NCI-H2171 (cell line): ENCODE data around the gene KIRREL3.

Experiments
- DNase-seq: peaks from one replicate; lab custom pipeline; 2025; lab: John Stamatoyannopoulos, UW

Gene KIRREL3

DNA sequence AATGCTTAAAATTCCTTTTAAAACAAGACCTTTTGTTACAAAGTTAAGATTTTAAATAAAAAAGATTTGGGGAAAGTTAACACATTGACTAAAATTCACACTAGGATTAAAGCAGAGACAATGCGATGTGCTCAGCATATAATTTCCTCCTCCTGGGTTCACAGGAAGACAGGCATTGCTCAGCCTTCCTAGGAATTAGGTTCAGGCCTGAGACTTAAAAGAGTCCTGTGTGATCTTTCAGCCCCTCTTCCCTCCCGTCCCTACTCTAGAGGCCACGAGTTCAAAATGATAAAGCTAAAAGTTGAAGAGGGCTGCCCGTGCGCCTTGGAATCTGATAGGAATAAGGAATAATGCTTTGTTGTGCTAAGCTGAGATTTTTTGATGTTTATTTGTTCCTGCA lies 218.6 kb downstream of the KIRREL3 start:
- no peak for DNase-seq

DNA sequence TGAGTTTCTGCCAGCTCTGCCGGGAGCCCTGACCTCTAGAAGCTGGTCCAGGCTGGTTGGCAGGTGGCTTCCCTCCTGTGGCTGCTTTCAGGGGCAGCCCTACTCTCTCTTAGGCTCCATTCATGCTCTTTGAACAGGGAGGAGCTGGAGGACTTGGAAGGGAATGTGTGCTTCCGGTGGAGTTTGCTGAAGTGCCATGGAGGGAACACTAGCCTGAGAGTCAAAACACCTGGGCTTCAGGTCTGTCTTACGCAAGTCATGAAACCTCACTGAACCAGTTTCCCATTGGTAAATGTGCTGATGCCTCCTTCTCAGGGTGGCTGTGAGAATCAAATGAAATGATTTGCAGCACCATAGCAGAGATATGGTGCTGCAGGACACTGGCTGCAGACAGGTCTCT lies 224.5 kb downstream of the KIRREL3 start:
- DNase-seq, result no peak

DNA sequence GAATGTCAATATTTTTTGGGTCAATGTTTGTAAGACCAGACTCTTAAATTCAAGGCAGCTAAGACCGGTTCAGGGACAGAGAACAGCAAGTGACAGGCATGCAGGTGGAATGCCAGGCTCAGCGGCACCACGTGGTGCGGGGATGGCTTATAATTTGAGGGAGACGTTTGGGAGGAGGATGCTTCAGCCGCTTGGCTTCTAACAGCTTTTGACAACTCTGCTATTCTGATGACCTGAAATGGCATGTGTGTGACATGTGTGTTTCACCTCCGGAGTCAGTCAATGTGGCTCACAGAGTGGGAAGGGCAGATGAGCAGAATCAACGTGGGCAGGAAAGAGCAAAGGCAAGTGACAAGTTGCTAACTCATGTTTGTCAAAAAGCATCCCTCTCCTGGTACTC lies 228.3 kb downstream of the KIRREL3 start:
- no peak for DNase-seq

DNA sequence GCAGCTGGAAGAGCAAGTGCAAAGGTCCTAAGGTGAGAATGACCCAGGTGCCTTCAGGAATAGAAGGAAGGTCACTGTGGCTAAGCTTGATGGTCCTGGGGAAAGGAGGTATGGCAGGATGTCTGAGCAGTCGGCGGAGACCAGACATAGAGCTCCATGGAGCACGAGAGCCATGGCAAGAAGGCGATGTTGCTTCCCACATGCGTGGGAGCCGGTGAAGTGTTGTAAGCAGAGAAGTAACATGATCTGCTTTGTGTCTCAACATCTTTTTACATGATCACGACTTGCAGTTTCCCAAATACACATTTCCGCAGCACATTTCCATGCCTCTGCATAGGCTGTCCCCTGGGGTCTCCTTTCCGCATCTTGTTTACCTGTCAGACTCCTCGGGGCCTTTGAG lies 231.9 kb downstream of the KIRREL3 start:
- DNase-seq, result no peak

DNA sequence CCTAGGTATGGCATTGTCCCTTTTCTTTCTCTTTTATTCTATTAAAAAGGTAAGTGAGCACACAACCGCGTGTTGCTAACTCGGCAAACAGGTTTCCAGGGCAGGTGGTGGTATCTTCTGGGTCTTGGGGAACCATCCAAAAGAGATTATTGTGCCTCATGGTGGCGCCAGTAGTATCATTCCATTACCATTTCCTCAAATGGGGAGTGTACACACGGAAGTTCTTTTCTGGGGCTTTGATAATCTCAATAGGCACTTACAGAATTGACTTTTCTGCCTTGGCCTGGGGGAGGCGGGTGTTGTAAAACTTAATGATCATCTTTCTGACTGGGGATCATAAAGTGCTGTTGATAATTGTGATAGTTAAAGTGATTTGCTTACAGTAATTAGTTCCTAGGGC lies 234.1 kb downstream of the KIRREL3 start:
- no peak for DNase-seq

DNA sequence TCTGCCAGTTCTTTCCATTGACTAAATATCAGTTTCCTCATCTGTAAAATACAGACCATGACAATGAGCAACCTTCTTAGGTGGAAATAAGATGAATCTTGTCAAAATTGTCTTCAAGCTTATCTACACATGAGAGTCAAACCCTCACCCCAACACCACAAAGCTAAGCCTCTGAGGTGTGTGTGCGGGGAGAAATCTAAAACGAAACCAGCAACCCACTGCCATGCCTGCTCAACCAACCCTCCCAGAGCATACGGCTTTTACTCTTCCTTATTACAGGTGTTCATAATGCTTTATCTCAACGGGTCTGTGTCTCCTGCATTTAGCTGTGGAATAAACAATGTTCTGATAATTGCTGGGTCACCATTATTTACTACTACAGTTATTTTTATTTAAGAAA lies 235.4 kb downstream of the KIRREL3 start:
- no peak for DNase-seq

DNA sequence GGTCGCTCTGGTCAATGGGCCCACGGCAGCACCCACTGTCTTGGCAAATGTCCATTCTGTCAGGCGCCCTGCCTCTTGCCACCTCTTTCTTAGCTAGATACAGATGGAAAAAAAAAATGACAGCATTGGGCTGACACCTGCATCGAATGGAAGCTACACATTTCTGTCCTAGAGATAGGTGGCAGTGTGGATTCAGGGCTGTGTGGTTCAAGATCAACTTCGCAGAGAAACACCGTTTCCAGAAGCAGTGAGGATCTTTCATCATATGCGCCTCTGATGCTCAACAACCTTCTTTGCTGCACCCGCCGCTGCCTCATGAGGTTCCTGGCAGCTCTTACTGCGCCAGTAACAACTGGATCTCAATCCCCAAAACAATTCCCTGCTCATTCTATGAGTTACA lies 236.3 kb downstream of the KIRREL3 start:
- no peak for DNase-seq

DNA sequence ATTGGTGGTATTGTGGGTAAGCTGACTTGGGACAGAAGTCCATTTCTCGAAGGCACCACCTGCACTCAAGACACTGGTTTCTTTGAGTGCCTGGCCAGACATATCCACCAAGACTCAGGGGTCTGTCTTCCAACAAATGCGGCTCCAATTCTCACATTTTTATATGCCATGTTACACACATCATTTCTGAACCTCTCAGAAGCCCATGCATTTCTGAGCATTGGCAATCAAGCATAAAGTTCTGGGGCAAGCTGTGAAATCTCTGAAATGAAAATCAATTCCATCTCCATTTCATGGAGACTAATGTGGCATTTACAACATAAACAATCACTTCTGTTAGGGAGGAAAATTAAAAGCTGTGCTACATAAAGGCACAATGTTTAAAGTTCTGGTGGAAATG lies 243.7 kb downstream of the KIRREL3 start:
- DNase-seq, result no peak

DNA sequence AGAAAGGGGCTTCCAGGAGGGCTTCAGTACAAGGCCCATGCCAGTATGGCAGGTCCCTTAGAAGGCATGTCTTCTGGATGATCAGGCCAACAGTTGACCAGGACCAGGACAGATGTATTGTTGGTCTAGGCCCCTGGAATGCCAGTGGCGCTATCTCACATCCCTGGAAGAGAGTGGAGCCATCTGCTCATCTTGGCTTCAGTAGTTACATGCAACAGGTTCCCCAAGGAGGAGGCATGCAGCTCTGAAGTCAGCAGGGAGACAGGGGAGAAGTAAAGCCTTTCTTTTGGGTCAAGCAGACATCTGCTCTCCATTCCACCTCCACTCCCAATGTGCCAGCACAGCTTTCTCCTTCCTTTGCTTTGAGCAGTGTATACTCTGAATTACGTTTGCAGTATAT lies 244.1 kb downstream of the KIRREL3 start:
- no peak for DNase-seq

DNA sequence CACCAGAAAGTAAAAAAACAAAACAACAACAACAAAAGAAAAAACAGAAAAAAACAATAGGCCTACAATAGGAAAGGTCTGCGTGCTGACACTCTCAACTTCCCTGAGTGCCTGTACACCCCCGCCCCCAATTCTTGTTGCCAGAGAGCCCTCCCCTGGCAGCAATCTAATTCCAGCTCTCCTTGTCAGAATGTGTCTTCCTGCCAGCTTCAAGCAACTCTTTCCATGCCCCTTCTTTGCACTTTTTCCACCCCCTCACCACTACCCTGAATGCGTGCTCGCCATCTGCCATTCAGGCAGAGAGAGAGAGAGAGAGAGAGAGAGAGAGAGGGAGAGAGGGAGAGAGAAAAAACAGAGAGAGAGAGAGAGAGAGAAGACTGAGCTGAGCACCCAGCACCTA lies 245.0 kb downstream of the KIRREL3 start:
- DNase-seq, result no peak

DNA sequence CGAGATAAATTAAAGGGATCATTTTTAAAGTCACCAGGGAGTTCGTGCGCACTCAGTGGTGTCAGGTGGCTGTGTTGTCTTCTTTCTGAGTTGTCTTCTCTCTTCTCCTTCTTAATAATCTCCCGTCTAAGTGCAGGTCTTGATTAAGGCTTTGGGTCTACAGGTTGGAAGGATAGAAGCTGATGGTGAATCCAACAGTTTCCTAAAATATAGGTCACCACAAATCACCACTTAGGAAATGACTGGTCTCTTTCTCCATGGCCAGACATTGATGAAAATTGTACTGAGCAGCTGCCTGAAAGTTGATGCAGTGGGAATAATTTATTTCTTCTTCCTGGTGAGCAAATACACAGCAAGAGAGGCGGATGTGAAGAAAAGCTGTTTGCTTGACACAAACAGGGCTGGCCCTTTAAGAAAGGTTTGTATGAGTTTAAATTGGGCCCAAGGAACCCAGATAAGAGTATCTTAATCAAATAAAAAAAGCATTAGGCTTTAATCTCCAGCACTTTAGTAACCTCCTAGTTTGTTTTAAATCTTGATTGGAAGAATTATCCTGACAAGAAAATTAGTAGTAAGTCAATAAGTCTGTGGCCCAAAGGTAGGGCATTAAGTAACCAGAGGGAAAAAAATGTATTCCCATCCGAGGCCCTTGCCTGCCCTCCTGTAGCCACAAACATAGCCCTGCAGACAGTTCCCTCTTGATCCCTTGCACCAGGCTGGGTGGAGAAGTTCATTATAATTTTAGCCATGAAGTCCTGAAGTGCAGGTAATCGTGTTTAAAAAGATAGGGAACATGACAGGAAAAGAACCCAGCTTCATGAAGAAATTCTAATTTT lies 245.8 kb downstream of the KIRREL3 start:
- DNase-seq, result no peak

DNA sequence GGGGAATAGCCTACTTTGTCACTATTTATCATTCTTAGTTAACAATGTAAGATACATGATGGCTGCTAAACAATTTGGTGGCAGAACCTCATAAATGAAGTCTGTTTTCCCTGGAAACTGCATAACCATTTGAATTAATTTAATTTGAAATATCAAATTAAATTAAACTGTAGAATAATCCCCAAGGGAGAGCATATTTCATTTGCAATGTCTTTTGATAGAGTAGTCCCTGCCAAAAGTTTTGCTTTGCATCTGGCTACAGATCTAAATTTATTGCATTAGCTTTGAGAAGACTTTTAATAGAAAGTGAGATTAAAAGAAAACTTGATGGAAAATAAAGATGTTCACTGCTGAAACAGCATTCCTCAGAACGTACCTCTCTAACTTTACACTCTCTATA lies 246.6 kb downstream of the KIRREL3 start:
- DNase-seq, result no peak

DNA sequence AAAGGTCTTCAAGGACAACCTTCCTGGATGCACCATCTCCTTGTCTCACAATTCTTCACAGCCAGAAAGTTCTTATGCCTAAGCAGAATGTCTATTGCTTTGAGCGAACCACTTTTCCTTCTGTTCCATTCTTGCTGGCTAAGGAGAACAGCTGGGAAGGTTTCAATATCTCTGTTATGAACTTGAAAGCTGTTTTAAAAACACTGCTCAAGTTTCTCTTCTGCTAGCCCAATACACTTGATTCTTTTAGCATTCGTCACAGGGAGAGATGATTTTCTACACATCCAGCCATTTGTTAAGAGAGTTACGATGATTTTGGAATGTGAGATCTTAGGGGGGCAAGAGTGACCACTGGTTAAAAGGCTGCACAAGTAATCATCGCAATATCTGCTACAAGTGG lies 249.3 kb downstream of the KIRREL3 start:
- DNase-seq, result no peak

DNA sequence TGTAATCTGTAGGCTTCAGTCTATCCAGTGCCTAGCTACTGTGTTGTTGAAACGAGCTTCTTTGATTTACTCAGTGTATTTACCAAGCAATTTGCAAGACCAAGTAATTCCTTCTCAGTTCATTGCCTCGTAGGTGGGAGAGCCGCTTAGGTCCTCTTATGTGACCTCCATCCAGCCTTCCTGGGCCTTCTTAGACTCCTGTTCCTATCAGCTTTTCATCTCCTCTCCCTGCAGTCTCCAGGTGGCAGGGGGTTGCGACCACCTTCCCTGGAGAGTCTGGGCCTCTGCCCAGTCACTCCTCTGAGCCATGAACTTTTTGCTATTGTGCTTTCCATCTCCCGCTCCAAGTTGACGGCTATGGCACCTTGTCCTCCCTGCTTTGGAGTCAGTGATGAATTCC lies 251.8 kb downstream of the KIRREL3 start:
- no peak for DNase-seq

DNA sequence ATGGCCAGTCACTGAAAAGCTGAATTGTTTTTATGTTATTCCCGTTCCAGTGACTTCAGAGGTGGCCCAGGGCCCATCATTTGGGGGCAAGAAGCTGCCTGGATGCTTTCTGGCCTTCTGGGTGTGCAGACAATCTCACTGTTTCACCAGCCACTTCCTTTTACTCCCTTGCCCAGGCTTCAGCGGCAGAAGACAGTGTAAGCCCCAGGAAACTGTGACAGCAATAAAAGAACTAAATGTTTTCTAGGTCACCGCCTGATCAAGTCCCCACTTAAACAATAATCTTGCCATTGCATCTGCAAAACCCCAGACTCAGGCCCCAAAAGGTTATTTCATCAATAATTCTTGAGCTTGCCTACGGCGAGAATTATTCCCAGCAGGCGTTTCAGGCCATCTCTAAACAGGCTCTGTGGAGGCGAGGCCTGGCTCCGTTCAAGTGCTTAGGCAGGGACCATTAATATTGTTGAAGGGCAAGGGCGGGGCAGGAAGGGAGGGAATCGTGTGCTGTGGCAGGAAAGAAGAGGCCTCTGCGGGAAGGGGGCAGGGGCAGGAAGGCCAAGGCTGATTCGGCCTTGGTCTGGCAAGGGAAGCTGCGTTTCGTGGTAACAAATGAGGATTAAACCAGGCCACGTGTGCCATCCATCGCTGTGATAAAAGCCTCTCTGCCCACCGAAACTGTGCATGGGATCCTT lies 252.3 kb downstream of the KIRREL3 start:
- DNase-seq, result no peak

DNA sequence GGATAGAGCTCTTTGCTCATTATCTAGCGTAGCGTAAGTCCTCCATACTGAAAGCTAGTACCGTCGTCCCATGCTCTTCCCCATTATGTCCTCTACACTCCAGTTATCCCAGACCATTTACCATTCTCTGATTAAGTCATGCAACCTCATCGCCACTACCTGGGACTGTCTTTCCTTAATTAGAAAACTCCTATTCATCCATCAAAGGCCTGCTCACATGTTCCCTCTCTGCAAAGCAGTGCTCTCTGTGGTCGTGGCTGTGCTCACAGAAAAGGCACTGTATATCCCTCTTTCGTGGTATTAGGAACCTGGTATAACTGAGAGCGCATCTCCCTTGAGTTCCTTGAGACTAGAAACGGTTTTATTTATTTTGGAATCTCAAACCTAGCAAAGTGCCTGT lies 253.3 kb downstream of the KIRREL3 start:
- DNase-seq, result no peak

DNA sequence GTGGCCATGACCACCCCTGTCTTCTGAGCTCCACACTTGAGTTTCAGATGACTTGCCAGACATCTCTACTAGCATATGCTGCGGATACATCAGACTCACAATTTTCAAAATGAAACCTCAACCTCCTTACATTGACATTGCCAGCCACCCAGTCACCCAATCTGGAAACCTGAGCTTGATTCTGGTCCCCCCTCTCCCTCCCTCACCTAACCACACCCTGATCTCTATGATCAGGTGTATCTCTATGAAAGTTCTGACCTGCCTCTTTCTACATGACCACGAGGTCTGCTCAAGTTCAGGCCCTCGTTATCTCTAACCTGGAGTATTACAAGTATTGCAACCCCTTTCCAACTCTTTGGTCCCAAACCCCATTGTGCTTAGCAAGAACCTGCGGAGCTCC lies 254.1 kb downstream of the KIRREL3 start:
- DNase-seq, result no peak

DNA sequence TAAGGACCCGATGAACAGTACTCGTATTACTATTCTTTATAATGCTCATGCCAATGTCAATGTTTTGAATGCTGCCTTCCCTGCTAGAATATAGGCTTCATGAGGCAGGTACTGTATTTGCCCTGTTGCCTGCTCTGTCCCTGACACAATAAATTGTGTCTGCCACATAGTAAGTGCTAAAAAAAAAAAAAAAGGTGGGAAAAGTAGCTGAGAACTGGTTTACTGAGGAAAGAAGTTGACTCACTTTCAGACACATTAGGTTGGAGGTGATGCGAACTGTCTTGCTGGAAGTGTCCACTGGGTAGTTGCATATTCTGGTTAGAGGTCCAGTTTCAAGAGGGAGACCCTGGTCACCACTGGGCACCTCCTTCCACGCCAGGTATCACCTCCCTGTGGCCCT lies 255.9 kb downstream of the KIRREL3 start:
- no peak for DNase-seq

DNA sequence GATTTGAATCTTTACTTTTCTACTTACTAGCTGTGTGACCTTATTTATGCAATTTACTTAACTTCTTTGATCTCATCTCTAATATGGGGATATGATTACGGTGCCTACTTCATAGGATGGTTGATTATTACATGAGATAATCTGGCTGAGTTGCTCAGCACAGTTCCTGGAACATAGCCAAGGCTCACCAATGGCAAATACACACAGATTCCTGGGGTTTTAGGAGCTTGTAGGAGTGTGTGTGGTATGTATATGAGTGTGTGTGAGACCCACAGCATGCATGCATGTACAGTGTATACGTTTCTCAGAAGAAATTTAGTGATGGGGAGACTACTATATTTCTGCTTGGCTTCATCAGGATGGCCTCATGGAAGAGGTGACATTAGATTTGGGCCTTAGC lies 256.9 kb downstream of the KIRREL3 start:
- no peak for DNase-seq

DNA sequence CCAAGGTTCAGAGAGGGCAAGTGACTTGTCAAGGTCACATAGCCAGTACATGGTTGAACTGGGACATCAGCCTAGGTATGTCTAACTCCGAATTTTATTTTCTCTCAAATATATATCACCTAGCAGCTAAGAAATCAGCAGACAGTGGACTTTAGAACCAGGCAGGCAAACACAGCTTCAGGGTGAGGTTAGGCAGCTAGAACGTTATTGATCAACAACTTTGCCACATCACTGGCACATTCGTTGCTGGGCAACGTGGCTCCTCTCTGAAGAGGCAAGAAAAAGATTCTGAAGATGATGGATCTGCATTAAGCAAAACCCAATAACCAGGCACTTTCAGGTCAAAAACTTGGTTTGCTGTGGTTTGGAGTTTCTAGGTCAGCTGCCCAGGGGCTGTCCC lies 258.0 kb downstream of the KIRREL3 start:
- DNase-seq, result no peak

DNA sequence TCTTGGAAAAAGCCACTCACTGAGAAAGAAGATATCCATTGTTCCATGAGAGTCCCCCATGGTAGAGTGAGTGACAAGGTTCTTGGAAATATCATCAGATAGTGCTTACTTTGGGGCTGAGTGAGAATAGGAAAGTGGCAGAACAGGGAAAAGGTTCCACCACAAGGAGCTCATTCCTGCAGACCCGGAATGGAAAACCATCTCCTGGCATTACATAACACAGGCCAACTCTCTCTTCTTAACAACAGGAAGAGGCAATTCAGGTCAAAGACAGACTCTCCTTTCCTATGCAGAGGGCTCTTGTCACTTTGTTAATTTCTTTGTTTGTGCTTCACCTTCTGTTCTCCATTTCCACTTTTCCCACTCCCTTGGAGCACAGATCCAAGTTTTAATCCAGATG lies 259.7 kb downstream of the KIRREL3 start:
- no peak for DNase-seq

DNA sequence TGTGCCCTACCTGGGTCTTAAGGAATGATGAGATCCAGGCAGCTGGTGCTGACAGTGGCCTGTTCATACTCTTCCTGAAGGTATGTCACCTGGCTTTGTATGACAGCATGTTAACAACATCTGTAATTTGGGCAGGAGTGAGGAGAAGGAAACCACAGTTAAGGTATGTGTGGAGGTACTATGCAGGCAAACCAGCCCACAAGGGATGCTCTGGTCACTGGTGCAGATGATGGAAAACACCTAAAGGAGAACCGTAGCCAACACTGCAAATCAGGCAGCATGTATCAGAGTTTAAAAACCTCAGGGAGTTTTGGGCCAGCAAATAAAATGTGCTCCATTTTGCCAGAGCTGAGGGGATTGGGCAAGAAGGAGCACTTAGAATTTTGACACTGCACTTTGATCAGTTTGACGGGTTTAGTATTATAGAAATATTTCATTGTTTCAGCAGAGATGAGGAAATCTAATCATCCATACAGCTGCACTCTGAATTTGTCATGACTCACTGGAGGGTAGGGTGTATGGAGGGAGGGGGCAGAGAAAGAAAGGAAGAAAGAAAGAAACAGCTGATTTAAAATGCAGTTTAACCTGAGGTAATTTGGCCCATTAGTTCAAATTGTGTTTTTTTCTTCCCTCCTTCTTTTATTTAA lies 260.9 kb downstream of the KIRREL3 start:
- no peak for DNase-seq

DNA sequence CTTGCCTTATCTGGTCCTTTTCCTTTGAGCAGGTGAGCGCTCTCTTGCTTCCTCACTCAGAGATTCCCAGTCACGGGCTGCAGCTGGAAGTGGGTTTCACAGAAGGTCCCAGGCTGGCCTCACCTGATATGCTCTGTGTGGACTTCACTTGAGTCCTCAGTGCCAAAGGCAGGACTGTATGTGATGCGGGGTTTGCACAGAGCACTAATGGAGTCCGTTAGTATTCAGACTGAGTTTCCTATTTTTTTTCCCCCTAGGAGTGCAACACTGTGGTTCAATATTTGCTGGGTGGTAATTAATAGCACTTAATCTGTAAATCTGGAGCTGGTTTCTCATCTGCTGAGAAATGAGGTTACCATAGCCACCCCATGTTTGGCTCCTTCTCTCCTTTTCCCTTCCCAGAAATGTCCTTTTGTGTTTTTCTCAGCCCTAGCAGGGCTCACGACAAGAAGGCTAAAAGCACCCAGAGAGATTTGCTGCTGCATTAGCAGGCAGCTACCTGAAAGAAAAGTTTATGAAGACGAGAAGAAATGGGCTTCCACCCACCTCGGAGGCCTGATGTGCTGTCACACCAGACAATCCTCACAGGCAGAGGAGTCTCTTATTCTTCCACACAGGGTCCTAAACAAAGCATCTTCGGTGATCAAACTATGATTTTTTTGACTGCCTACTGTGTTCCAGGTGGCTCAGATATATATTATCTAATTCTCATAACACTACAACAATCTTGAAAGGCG lies 262.1 kb downstream of the KIRREL3 start:
- no peak for DNase-seq
